GM23338 (cell line): ENCODE data around the gene CX3CL1. TPM values are rescaled to one million over a fixed set of nuclear protein-coding genes. Genes with fewer than 3 reads are reported as not detected.
"Not testable (repeated sequence)": the region's sequence is repeated elsewhere in the genome, so short reads cannot be mapped to it uniquely, and the experiment has no call there.

Experiments
- ATAC-seq: fragments of 200-7000 bp; cut with Tn5 transposase; 3 replicates; pipeline ENCODE4 v1.9.1; 2020
- DNase-seq: peaks from one replicate; pipeline ENCODE4 v3.0.0-alpha.2; 2015; ENCODE audit warnings: low spot score
- H2AFZ ChIP-seq: fragments of 200-600 bp; sonication (generic); 2 replicates; pipeline ENCODE4 v1.8.0; 2016; ENCODE audit warnings: antibody characterized with exemption, mild to moderate bottlenecking, moderate library complexity
- H3F3A ChIP-seq: fragments of 200-600 bp; sonication (generic); replicated peaks from 2 replicates; pipeline ENCODE4 v1.8.0; 2017; ENCODE audit warnings: antibody characterized with exemption, mixed run types, low read depth
- H3K27ac ChIP-seq: fragments of 200-600 bp; sonication (generic); 2 replicates; pipeline ENCODE4 v1.6.1; 2016; ENCODE audit warnings: low read depth
- H3K27me3 ChIP-seq: fragments of 200-600 bp; sonication (generic); 2 replicates; pipeline ENCODE4 v1.8.0; 2016; ENCODE audit warnings: mild to moderate bottlenecking, mixed run types, moderate library complexity; ENCODE audit not compliant: insufficient read depth
- H3K36me3 ChIP-seq: fragments of 200-600 bp; sonication (generic); 2 replicates; pipeline ENCODE4 v1.8.0; 2016; ENCODE audit warnings: mild to moderate bottlenecking; ENCODE audit not compliant: insufficient read depth
- H3K4me1 ChIP-seq: fragments of 200-600 bp; sonication (generic); 2 replicates; pipeline ENCODE4 v1.8.0; 2016; ENCODE audit warnings: mild to moderate bottlenecking, moderate library complexity; ENCODE audit not compliant: insufficient read depth
- H3K4me2 ChIP-seq: fragments of 200-600 bp; sonication (generic); 2 replicates; pipeline ENCODE4 v1.7.1; 2017; ENCODE audit warnings: mixed run types
- H3K4me3 ChIP-seq: fragments of 200-600 bp; sonication (generic); 2 replicates; pipeline ENCODE4 v1.6.1; 2016; ENCODE audit warnings: mixed run types
- H3K79me2 ChIP-seq: fragments of 200-600 bp; sonication (generic); replicated peaks from 2 replicates; pipeline ENCODE4 v1.8.0; 2017; ENCODE audit warnings: mild to moderate bottlenecking; ENCODE audit not compliant: insufficient read depth
- H3K9me2 ChIP-seq: fragments of 200-600 bp; sonication (generic); 2 replicates; pipeline ENCODE4 v1.8.0; 2017; ENCODE audit not compliant: insufficient read depth
- H4K20me1 ChIP-seq: fragments of 200-600 bp; sonication (generic); replicated peaks from 2 replicates; pipeline ENCODE4 v1.8.0; 2017; ENCODE audit warnings: mild to moderate bottlenecking; ENCODE audit not compliant: insufficient read depth
- H3K27ac Mint-ChIP-seq: 2 replicates; pipeline ENCODE4 v1.8.0; 2020; ENCODE audit warnings: inconsistent platforms, mild to moderate bottlenecking, moderate library complexity, mixed read lengths
- H3K27me3 Mint-ChIP-seq: 3 replicates; pipeline ENCODE4 v1.8.0; 2022; ENCODE audit warnings: low read depth, mild to moderate bottlenecking, moderate library complexity, mixed read lengths, inconsistent platforms; ENCODE audit not compliant: insufficient read depth, poor library complexity
- H3K36me3 Mint-ChIP-seq: 3 replicates; pipeline ENCODE4 v1.8.0; 2021; ENCODE audit warnings: low read depth, mild to moderate bottlenecking, inconsistent platforms, moderate library complexity, mixed read lengths
- H3K4me1 Mint-ChIP-seq: 3 replicates; pipeline ENCODE4 v1.8.0; 2020; ENCODE audit warnings: mild to moderate bottlenecking, inconsistent platforms, mixed read lengths
- H3K4me3 Mint-ChIP-seq: 3 replicates; pipeline ENCODE4 v1.8.0; 2021; ENCODE audit warnings: moderate library complexity, mild to moderate bottlenecking, inconsistent platforms, mixed read lengths
- H3K9me3 Mint-ChIP-seq: 3 replicates; pipeline ENCODE4 v1.8.0; 2020; ENCODE audit warnings: moderate library complexity, mild to moderate bottlenecking, inconsistent platforms, mixed read lengths
- JUNB ChIP-seq: IDR thresholded peaks from one replicate; pipeline ENCODE4 v1.6.1; 2016; ENCODE audit warnings: antibody characterized with exemption; ENCODE audit not compliant: unreplicated experiment
- STAT1 ChIP-seq: IDR thresholded peaks from one replicate; pipeline ENCODE4 v1.6.1; 2016; ENCODE audit warnings: antibody characterized with exemption; ENCODE audit not compliant: unreplicated experiment
- polyA plus RNA-seq: library from polyadenylated mRNA; unstranded; fragments of >200 nt; fragmentation: Nextera tagmentation; extraction: Ambion mirVana; gene quantifications from 2 replicates; pipeline ENCODE4 v1.2.1, GENCODE V29; 2016
- total RNA-seq: library from RNA; depleted of rRNA; stranded (reverse); fragments of >200 nt; shearing (Covaris generic); gene quantifications from 2 replicates; pipeline ENCODE4 v1.2.3, GENCODE V29; 2014
- TF ChIP-seq, protein P1 (sequence below): IDR thresholded peaks from 2 replicates; pipeline ENCODE4 v1.6.1; 2016; ENCODE audit warnings: antibody characterized with exemption
- TF ChIP-seq, protein P2 (sequence below): fragments of 250-450 bp; sonication (Bioruptor Pico); IDR thresholded peaks from 2 replicates; pipeline ENCODE4 v1.5.0; 2020; ENCODE audit warnings: mild to moderate bottlenecking, moderate library complexity
- TF ChIP-seq, protein P3 (sequence below): IDR thresholded peaks from one replicate; pipeline ENCODE4 v1.6.1; 2018; ENCODE audit warnings: antibody characterized with exemption; ENCODE audit not compliant: unreplicated experiment

CX3CL1 gene
- total and polyA plus RNA-seq, 2 experiments from 2014 or later, result 0.24 to 2.8 TPM

DNA sequence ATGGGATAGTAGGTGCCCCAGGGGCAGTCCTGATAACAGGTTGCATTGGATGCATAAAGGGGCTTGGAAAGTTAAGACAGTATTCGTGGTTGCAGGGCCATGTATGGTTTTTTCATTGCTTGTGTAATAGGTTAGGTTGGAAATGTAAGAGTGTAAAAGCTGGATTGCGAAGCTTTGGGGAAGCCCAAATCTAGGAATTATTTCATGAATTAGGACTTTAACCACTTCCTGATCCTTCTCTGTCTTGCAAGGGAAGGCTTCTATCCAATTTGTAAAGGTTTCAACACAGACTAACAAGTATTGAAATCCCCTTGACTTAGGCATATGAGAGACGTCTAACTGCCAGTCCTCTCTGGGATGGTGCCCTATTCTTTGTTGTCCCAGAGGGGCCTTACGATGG is 24.5 kb downstream of the CX3CL1 start:
- Mint-ChIP-seq H3K27me3 (peaks cover 5% of the 10 kb centered on the region), H3K36me3 (no peaks in the 10 kb centered on the region), H3K4me1 (no peaks in the 10 kb centered on the region), H3K27ac (no peak overlapping the region), H3K4me3 (no peak overlapping the region), H3K9me3 (peaks cover 3% of the 10 kb centered on the region; the same call in 1 of the 3 replicates)
- Histone ChIP-seq H3K4me1 (no peaks in the 10 kb centered on the region), H3K36me3 (no peaks in the 10 kb centered on the region), H3K79me2 (no peaks in the 10 kb centered on the region), H3K4me3 (no peak overlapping the region), H4K20me1 (no peaks in the 10 kb centered on the region), H3K4me2 (no peak overlapping the region), H3K27me3 (no peaks in the 10 kb centered on the region), H2AFZ (no peak overlapping the region), H3K9me2 (no peaks in the 10 kb centered on the region), H3K27ac (no peak overlapping the region), H3F3A (no peaks in the 10 kb centered on the region)
- no peak for TF ChIP-seq JUNB
- TF ChIP-seq, protein P1, sequence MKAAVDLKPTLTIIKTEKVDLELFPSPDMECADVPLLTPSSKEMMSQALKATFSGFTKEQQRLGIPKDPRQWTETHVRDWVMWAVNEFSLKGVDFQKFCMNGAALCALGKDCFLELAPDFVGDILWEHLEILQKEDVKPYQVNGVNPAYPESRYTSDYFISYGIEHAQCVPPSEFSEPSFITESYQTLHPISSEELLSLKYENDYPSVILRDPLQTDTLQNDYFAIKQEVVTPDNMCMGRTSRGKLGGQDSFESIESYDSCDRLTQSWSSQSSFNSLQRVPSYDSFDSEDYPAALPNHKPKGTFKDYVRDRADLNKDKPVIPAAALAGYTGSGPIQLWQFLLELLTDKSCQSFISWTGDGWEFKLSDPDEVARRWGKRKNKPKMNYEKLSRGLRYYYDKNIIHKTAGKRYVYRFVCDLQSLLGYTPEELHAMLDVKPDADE, result no peak
- DNase-seq (no peak), ATAC-seq (no peak)

DNA sequence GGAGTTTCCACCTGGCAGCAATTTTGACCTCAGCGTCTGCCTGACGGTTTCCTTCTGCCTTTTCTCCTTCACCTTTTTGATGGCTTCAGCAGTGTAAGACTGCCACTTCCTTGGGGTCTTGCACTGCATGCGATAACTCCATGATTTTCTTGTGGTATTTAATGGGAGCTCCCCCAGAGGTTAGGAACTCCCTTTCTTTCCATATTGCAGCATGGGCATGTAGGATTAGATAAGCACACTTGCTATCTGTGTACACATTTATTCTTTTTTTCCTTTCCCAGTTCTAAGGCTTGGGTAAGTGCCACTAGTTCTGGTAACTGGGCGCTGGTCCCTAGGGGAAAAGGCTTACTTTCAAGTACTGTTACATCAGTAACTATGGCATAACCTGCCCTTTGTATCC is 25.2 kb downstream of the CX3CL1 start:
- not testable (repeated sequence) for ATAC-seq, H3K9me3 Mint-ChIP-seq

DNA sequence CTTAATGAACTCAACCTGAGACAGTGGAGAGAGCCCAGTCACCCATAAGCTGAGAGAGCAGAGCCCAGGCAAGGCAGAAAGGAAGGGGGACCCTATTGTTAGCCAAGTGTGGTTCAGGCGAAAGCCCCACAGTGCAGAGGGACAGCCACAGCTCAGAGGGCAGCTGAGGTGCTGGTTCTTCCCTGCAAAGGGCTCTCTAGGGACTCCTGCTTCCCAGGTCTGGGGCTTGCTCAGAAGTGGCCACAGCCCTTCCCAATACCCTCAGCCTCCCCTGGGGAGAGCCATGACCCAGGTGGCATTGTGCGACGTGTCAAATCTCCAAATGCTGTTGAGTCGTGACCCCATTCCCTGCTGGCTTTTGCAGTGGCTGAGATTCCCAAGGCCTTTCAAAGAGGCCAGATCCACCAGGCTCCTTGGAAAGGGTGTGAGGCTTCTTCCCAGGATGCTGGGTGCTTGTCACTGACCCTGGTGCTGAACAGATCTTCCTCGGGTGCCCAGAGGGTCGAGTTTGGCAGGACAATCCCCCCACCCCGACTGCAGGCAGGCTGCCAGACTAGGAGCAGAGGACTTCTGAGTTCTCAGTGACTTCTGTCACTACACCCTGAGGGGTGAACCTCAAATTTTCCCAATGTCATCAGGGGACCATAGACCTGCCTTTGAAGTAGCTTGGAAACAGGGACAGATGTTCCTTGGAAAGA is 29.8 kb downstream of the CX3CL1 start:
- H3K27ac ChIP-seq, result no peak overlapping the region
- ATAC-seq (peak; percentile 85), DNase-seq (peak; percentile 38)
- no peaks in the 10 kb centered on the region for H3K27me3 ChIP-seq
- H3K36me3 ChIP-seq, result no peaks in the 10 kb centered on the region
- H3K36me3 Mint-ChIP-seq, result no peaks in the 10 kb centered on the region
- no peaks in the 10 kb centered on the region for H3K4me1 ChIP-seq
- H4K20me1 ChIP-seq, result no peaks in the 10 kb centered on the region
- H3K4me2 ChIP-seq, result no peak overlapping the region
- H3K4me1 Mint-ChIP-seq, result no peaks in the 10 kb centered on the region
- H3F3A ChIP-seq, result no peaks in the 10 kb centered on the region
- TF ChIP-seq, protein P2, sequence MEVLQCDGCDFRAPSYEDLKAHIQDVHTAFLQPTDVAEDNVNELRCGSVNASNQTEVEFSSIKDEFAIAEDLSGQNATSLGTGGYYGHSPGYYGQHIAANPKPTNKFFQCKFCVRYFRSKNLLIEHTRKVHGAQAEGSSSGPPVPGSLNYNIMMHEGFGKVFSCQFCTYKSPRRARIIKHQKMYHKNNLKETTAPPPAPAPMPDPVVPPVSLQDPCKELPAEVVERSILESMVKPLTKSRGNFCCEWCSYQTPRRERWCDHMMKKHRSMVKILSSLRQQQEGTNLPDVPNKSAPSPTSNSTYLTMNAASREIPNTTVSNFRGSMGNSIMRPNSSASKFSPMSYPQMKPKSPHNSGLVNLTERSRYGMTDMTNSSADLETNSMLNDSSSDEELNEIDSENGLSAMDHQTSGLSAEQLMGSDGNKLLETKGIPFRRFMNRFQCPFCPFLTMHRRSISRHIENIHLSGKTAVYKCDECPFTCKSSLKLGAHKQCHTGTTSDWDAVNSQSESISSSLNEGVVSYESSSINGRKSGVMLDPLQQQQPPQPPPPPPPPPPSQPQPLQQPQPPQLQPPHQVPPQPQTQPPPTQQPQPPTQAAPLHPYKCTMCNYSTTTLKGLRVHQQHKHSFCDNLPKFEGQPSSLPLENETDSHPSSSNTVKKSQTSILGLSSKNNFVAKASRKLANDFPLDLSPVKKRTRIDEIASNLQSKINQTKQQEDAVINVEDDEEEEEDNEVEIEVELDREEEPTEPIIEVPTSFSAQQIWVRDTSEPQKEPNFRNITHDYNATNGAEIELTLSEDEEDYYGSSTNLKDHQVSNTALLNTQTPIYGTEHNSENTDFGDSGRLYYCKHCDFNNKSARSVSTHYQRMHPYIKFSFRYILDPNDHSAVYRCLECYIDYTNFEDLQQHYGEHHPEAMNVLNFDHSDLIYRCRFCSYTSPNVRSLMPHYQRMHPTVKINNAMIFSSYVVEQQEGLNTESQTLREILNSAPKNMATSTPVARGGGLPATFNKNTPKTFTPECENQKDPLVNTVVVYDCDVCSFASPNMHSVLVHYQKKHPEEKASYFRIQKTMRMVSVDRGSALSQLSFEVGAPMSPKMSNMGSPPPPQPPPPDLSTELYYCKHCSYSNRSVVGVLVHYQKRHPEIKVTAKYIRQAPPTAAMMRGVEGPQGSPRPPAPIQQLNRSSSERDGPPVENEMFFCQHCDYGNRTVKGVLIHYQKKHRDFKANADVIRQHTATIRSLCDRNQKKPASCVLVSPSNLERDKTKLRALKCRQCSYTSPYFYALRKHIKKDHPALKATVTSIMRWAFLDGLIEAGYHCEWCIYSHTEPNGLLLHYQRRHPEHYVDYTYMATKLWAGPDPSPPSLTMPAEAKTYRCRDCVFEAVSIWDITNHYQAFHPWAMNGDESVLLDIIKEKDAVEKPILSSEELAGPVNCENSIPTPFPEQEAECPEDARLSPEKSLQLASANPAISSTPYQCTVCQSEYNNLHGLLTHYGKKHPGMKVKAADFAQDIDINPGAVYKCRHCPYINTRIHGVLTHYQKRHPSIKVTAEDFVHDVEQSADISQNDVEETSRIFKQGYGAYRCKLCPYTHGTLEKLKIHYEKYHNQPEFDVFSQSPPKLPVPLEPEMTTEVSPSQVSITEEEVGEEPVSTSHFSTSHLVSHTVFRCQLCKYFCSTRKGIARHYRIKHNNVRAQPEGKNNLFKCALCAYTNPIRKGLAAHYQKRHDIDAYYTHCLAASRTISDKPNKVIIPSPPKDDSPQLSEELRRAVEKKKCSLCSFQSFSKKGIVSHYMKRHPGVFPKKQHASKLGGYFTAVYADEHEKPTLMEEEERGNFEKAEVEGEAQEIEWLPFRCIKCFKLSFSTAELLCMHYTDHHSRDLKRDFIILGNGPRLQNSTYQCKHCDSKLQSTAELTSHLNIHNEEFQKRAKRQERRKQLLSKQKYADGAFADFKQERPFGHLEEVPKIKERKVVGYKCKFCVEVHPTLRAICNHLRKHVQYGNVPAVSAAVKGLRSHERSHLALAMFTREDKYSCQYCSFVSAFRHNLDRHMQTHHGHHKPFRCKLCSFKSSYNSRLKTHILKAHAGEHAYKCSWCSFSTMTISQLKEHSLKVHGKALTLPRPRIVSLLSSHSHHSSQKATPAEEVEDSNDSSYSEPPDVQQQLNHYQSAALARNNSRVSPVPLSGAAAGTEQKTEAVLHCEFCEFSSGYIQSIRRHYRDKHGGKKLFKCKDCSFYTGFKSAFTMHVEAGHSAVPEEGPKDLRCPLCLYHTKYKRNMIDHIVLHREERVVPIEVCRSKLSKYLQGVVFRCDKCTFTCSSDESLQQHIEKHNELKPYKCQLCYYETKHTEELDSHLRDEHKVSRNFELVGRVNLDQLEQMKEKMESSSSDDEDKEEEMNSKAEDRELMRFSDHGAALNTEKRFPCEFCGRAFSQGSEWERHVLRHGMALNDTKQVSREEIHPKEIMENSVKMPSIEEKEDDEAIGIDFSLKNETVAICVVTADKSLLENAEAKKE (CRISPR knock-in tag), result no peak
- TF ChIP-seq STAT1, result no peak
- TF ChIP-seq, protein P3, sequence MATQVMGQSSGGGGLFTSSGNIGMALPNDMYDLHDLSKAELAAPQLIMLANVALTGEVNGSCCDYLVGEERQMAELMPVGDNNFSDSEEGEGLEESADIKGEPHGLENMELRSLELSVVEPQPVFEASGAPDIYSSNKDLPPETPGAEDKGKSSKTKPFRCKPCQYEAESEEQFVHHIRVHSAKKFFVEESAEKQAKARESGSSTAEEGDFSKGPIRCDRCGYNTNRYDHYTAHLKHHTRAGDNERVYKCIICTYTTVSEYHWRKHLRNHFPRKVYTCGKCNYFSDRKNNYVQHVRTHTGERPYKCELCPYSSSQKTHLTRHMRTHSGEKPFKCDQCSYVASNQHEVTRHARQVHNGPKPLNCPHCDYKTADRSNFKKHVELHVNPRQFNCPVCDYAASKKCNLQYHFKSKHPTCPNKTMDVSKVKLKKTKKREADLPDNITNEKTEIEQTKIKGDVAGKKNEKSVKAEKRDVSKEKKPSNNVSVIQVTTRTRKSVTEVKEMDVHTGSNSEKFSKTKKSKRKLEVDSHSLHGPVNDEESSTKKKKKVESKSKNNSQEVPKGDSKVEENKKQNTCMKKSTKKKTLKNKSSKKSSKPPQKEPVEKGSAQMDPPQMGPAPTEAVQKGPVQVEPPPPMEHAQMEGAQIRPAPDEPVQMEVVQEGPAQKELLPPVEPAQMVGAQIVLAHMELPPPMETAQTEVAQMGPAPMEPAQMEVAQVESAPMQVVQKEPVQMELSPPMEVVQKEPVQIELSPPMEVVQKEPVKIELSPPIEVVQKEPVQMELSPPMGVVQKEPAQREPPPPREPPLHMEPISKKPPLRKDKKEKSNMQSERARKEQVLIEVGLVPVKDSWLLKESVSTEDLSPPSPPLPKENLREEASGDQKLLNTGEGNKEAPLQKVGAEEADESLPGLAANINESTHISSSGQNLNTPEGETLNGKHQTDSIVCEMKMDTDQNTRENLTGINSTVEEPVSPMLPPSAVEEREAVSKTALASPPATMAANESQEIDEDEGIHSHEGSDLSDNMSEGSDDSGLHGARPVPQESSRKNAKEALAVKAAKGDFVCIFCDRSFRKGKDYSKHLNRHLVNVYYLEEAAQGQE, result peak; percentile 67
- H2AFZ ChIP-seq, result no peak overlapping the region
- no peak overlapping the region for H3K27ac Mint-ChIP-seq
- H3K9me3 Mint-ChIP-seq, result no peaks in the 10 kb centered on the region
- no peaks in the 10 kb centered on the region for H3K9me2 ChIP-seq
- no peaks in the 10 kb centered on the region for H3K79me2 ChIP-seq
- H3K27me3 Mint-ChIP-seq, result peaks cover 12% of the 10 kb centered on the region
- H3K4me3 ChIP-seq, result no peak overlapping the region
- H3K4me3 Mint-ChIP-seq, result no peak overlapping the region

More for the DNA sequence above, 25.2 kb downstream of the CX3CL1 start:
- not testable (repeated sequence) for H3K36me3 ChIP-seq, H3K27ac Mint-ChIP-seq, H3F3A ChIP-seq, H2AFZ ChIP-seq, H3K4me3 Mint-ChIP-seq, H3K9me2 ChIP-seq, H3K27ac ChIP-seq, H3K4me3 ChIP-seq, H3K27me3 ChIP-seq, H4K20me1 ChIP-seq, H3K4me2 ChIP-seq, H3K36me3 Mint-ChIP-seq, H3K79me2 ChIP-seq, H3K4me1 Mint-ChIP-seq, H3K4me1 ChIP-seq, H3K27me3 Mint-ChIP-seq, DNase-seq
